ENCODE data around the gene DCDC2B. TPM values are rescaled to one million over a fixed set of nuclear protein-coding genes. Genes with fewer than 3 reads are reported as not detected.

Gene DCDC2B
- total RNA-seq, 3 donors from 2014 or later, result not detected

DNA sequence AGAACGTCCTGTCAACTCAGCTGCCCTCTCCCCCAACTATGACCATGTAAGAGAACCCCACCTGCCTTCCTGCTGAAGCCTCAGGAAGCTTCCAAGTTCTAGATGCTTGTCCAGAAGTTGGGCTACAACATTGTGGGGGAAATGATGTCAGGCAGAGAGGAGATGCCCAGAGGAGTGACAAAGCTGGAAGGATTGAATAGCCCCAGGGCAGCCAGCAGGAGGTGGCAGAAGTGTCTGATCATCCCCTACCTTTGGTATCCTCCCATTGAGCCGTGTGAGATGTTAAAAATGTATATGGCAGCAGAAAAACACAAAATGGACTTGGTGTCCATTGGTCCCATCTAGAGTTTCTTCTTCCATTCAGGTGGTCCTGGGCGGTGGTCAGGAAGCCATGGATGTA, 19.9 kb downstream of the DCDC2B start:
- Mint-ChIP-seq H3K27me3 (ENCODE audit: low read depth) (no peaks in the 10 kb centered on the region), H3K4me1 (ENCODE audit: low read depth) (peaks cover 14% of the 10 kb centered on the region), H3K36me3 (ENCODE audit: insufficient read depth) (peaks cover 39% of the 10 kb centered on the region), H3K9me3 (no peaks in the 10 kb centered on the region), H3K4me3 (no peak overlapping the region)
- no peak for DNase-seq
- no peak for ATAC-seq

DNA sequence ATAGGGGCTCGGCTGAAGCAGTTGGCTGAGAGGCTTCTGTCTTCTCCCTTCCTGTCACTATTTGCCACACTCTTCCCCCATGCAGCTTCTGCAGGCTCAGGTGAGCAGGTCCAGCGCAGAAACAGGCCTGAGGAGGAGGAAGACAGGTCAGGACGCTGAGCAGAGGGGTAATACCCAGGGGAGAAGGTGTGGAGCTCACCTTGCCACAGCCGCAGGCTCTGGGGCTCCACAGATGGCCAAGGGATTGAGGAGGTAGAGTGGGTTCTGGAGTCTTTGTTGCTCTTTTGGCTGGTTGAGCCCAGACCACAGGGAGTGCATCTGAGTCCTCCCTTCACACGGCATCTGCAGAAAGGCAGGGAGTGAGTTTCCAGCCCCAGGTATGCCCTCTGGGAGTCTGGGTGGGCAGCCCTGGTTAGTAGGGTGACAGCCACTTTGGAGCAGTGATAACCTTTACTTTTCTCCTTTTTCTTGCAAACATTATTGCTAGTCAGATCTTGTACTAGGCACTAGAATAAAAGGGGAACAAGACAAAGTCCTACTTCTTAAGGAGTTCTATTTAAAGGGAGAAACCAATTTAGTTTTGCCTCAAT, 23.0 kb downstream of the DCDC2B start:
- no peak for ATAC-seq
- Mint-ChIP-seq H3K9me3 (no peaks in the 10 kb centered on the region), H3K27me3 (ENCODE audit: low read depth) (no peaks in the 10 kb centered on the region), H3K4me1 (ENCODE audit: low read depth) (peaks cover 3% of the 10 kb centered on the region), H3K4me3 (no peak overlapping the region), H3K36me3 (ENCODE audit: insufficient read depth) (peaks cover 31% of the 10 kb centered on the region)
- no peak for DNase-seq

DNA sequence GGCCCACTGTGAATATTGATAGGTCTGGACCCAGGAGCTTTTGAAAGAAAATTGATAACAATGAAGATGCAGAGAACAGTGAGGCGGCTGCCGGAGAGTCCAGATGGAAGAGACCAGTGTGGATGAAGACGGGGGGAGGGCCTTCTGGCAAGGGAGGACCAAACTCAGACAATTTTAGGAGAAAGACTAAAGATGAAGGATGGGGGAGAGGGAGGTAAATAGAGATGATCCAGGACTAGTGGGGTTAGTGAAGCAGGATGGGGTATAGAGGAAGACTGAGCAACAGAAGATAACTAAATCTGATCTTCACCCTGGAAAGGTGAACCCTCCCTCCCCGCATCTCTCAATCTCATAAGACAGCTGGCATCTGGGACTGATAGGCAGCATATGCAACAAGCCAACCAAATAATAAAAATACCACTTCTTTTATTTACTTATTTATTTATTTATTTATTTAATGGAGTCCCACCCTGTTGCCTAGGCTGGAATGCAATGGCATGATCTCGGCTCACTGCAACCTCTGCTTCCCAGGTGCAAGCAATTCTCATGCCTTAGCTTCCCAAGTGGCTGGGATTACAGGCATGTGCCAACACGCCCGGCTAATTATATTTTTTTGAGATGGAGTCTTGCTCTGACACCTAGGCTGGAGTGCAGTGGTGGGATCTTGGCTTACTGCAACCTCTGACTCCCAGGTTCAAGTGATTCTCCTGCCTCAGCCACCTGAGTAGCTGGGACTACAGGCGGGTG, 23.8 kb downstream of the DCDC2B start:
- ATAC-seq (no peak), DNase-seq (no peak)
- H3K4me1 Mint-ChIP-seq (ENCODE audit: low read depth), result peaks cover 3% of the 10 kb centered on the region
- no peaks in the 10 kb centered on the region for H3K9me3 Mint-ChIP-seq
- peaks cover 26% of the 10 kb centered on the region for H3K36me3 Mint-ChIP-seq (ENCODE audit: insufficient read depth)
- no peaks in the 10 kb centered on the region for H3K27me3 Mint-ChIP-seq (ENCODE audit: low read depth)
- no peak overlapping the region for H3K4me3 Mint-ChIP-seq

DNA sequence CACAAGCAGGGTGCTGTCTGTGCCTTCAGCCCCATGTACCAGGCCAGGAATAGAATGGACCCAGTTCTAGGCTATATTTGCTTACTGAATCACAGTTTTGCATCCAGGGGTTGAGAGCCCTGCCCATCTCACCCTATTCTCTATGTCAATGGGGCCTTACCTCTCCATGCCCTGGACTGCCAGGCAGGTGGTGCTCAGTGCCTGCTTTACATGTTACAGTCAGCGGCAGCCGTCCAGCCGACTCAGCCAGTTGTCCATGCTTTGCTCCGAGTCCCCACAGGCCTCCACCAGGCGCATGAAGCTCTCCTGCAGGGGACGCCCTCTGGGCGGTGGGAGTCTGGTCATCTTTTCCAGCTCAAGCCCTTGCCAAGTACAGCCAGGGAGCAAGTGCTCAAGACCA, 25.9 kb downstream of the DCDC2B start:
- no peak for DNase-seq
- no peak for ATAC-seq
- H3K4me3 Mint-ChIP-seq, result no peak overlapping the region
- peaks cover 2% of the 10 kb centered on the region for H3K4me1 Mint-ChIP-seq (ENCODE audit: low read depth)
- H3K36me3 Mint-ChIP-seq (ENCODE audit: insufficient read depth), result peaks cover 11% of the 10 kb centered on the region
- no peaks in the 10 kb centered on the region for H3K27me3 Mint-ChIP-seq (ENCODE audit: low read depth)
- no peaks in the 10 kb centered on the region for H3K9me3 Mint-ChIP-seq

DNA sequence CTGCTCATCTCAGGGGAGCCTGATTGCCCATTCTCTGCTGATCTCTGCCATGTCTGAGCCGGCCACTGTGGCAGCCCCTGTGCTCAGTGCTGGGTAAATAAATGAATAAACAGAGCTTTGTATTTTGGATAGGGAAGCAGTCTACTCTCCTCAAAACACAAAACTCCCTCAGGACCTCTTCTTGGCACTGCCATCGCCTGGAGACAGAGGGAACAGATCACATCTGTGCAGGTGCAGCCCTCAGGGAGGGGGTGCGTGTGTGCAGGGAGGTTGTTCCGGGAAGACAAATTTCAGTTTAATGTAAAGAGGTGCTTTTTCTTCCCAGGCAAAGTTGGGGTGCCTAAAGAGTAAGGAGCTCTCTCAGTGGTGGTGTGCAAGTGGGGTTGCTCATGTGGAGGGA, 30.4 kb downstream of the DCDC2B start:
- H3K36me3 Mint-ChIP-seq (ENCODE audit: insufficient read depth), result peaks cover 6% of the 10 kb centered on the region
- H3K9me3 Mint-ChIP-seq, result no peaks in the 10 kb centered on the region
- H3K4me1 Mint-ChIP-seq (ENCODE audit: low read depth), result peaks cover 20% of the 10 kb centered on the region
- H3K4me3 Mint-ChIP-seq, result peak overlapping the region; percentile 84
- ATAC-seq, result no peak
- DNase-seq, result no peak
- no peaks in the 10 kb centered on the region for H3K27me3 Mint-ChIP-seq (ENCODE audit: low read depth)

DNA sequence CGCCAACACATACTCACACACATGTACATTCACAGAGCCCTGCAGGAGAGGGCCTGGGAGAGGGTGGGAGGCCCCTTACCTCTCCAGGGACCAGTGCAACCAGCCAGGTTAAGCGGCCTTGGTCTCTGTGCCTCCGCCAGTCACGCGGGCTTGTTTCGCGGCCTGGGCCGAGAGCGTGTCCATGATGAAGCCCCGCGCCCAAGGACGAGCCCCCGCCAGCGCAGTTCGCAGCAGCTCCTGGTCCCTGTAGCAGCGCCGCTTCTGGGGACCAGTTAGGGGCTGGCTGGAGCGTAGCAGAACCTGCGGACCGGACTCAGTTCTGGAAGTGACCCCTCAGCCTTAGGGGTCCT, 30.9 kb downstream of the DCDC2B start:
- Mint-ChIP-seq H3K9me3 (no peaks in the 10 kb centered on the region), H3K4me3 (peak overlapping the region; percentile 84), H3K27me3 (ENCODE audit: low read depth) (no peaks in the 10 kb centered on the region), H3K36me3 (ENCODE audit: insufficient read depth) (peaks cover 6% of the 10 kb centered on the region), H3K4me1 (ENCODE audit: low read depth) (peaks cover 20% of the 10 kb centered on the region)
- DNase-seq (no peak), ATAC-seq (no peak)

DNA sequence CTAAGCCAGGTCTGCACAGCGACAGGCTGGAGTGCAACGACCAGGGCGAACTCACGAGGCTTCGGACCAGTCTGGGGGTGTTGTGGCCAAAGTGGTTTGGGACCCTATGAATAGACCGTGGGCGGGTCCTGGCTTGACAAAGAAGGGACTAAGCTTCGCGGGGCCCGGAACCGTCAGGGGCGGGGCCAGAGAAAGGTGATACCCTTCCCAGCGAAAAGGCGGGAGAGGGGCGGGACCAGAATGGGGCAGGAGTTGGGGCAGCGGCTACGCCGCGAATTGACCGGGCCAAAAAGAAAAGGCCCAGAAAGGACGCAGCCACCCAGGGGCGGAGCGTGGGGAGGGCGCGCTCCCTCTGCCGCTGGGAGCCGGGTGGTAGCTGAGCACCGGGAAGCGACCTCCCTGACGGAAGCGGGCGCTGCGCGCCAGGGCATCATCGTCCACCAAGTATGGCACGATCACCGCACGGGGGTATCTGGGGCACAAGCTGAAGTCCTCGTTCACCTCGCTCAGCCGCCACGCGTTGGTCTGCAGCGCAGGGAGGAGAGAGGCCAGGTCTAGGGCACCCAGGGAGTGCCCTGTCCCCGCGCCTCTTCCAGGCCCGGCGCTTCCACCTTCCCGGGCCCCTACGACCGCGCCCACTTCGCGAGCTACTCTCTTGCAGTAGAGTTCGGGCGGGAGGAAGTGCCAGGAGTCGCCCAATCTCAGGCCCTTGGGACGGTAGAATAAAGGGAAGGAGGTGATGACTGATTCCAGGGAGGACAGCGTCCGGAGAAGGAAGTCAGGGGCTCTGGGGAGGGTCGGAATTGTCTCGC, 31.5 kb downstream of the DCDC2B start:
- H3K4me1 Mint-ChIP-seq (ENCODE audit: low read depth), result peaks cover 20% of the 10 kb centered on the region
- DNase-seq (peak; percentile 58), ATAC-seq (peak; percentile 70 to 75)
- peak overlapping the region; percentile 84 for H3K4me3 Mint-ChIP-seq
- H3K36me3 Mint-ChIP-seq (ENCODE audit: insufficient read depth), result peaks cover 6% of the 10 kb centered on the region
- H3K27me3 Mint-ChIP-seq (ENCODE audit: low read depth), result no peaks in the 10 kb centered on the region
- no peaks in the 10 kb centered on the region for H3K9me3 Mint-ChIP-seq

DNA sequence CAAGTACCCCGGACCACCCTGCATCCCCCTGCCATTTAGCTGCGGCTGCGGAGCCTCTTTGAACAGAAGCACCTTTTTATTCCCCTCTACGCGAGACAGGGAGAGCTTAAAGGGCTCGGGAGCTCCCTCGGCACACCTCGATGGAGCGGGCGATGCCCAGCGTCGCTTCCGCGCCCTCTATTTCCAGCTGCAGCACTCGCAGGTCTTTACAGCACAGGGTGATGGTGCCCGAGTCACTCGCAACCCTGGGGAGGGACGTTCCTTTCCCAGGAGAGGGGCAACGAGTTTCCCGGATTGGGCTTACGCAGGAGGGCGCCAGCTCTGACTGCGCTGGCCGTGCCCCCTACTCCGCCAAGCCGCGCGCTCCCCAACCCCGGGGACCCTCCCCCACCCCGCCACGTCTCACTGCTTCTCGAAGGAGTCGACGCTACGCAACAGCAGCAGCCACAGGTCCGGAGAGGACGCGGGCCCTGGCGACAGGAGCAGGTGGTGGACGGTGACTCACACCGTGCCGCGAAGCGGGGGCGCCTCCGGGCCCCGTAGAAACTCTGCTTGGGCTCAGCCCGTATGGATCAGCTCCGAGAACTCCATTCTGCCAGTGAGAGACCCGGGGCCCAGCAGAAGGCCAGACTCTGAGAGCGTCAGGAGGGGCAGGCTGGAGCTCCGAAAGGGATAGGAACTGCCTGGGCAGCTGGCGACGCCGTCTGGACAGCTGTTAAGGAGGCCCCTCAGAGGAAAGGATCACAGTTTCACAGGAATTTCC, 32.3 kb downstream of the DCDC2B start:
- H3K9me3 Mint-ChIP-seq, result no peaks in the 10 kb centered on the region
- H3K36me3 Mint-ChIP-seq (ENCODE audit: insufficient read depth), result peaks cover under 1% of the 10 kb centered on the region
- DNase-seq (peak; percentile 32), ATAC-seq (peak; percentile 68 to 69)
- peak overlapping the region; percentile 84 for H3K4me3 Mint-ChIP-seq
- H3K4me1 Mint-ChIP-seq (ENCODE audit: low read depth), result peaks cover 20% of the 10 kb centered on the region
- no peaks in the 10 kb centered on the region for H3K27me3 Mint-ChIP-seq (ENCODE audit: low read depth)

DNA sequence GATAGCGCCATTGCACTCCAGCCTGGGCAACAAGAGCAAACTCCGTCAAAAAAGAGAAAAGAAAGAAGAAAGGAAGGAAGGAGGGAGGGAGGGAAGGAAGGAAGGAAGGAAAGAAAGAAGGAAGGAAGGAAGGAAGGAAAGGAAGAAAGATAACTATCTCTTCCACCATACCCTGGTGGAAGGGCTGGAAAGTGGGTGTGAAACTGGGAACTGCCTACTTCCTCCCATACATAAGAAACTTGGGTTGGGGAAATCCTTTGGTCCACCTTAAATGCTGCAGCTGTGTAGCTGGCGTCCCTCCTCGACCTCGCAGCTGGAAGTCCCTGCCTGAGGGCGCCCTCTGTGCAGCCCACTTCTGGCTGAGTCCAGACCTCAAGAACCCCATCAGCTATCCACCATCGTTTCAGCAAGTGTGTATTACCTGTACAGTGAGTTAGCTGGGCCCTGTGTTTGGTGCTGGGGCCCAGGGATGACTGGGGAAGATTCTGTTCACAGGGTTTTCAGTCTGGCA, 33.5 kb downstream of the DCDC2B start:
- H3K36me3 Mint-ChIP-seq (ENCODE audit: insufficient read depth), result no peaks in the 10 kb centered on the region
- H3K4me3 Mint-ChIP-seq, result no peak overlapping the region
- no peaks in the 10 kb centered on the region for H3K9me3 Mint-ChIP-seq
- DNase-seq (no peak), ATAC-seq (no peak)
- H3K27me3 Mint-ChIP-seq (ENCODE audit: low read depth), result no peaks in the 10 kb centered on the region
- peaks cover 31% of the 10 kb centered on the region for H3K4me1 Mint-ChIP-seq (ENCODE audit: low read depth)

DNA sequence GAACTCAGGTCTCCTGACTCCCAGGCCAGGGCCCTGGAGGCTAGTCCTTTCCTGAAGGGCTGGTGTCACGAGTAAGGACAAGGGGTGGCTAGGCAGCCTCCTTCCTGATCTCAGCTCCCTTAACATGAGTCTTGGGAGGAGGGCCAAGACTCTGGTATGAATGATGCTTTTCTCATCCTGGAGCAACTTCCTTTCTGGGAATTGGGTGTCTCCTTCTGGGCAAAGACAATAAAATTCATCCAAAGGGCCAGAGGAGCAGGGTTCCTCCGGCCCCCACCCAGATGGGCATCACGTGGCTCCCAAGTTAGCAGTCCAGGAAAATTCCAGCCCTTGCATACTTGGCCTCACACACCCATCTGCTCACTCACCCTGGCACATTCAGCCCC, 38.0 kb downstream of the DCDC2B start, which contains the start of gene FAM167B:
FAM167B (plus strand) TSS at position 335 of the 386 bp plus-strand sequence. CDS start 200 bp downstream, outside the sequence.
- Mint-ChIP-seq H3K36me3 (ENCODE audit: insufficient read depth) (peaks cover 1% of the 10 kb centered on the region), H3K9me3 (no peaks in the 10 kb centered on the region), H3K27me3 (ENCODE audit: low read depth) (no peaks in the 10 kb centered on the region), H3K4me1 (ENCODE audit: low read depth) (peaks cover 56% of the 10 kb centered on the region), H3K4me3 (peak within 1 kb of the TSS; percentile 44)
- DNase-seq, result no peak
- no peak for ATAC-seq

DNA sequence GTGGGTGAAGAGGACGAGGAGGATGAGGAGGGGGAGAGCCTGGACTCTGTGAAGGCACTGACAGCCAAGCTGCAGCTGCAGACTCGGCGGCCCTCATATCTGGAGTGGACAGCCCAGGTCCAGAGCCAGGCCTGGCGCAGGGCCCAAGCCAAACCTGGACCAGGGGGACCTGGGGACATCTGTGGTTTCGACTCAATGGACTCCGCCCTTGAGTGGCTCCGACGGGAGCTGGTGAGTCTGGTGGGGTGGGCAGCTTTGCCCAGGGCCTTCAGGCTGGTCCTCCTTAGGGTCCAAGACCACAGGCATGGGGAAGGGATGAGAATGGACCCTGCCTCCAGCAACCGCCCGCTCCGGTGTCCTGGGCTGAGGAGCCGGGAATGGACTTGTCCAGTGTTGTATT, 38.6 kb downstream of the DCDC2B start:
- Mint-ChIP-seq H3K4me3 (no peak overlapping the region), H3K4me1 (ENCODE audit: low read depth) (peaks cover 54% of the 10 kb centered on the region), H3K27me3 (ENCODE audit: low read depth) (no peaks in the 10 kb centered on the region), H3K9me3 (no peaks in the 10 kb centered on the region), H3K36me3 (ENCODE audit: insufficient read depth) (peaks cover 2% of the 10 kb centered on the region)
- no peak for ATAC-seq
- no peak for DNase-seq

DNA sequence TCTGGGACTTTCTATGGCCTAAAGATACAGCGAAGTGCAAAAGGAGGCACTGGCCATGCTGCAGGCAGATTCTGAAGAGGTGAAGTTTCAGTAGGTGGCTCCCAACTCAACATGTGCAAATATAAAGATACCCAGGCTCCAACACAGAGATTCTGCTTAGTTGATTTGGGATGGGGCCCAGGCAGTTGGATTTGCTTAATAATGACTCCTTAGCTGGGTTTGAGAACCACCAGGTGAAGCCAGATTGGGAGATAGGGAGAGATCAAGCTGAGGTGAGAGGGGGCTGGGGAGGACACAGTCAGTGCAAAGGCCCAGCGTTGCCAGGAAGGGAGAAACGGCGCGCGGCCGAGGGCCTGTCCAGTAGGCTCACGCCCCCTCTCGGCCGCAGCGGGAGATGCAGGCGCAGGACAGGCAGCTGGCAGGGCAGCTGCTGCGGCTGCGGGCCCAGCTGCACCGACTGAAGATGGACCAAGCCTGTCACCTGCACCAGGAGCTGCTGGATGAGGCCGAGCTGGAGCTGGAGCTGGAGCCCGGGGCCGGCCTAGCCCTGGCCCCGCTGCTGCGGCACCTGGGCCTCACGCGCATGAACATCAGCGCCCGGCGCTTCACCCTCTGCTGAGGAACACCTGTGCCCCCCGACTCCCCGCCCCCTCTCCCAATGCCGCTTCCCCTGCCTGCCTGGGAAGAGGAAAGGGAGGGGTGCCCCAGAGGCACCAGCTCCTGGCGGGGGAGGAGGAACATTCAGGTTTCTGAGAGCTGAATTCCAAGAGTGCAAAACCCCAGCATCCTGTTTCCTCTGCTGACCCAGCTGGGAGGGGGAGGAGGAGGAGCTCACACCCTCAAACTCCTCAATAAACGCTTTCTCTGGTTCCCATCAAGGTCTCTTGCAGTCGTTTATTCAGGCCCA, 39.3 kb downstream of the DCDC2B start:
- Mint-ChIP-seq H3K4me1 (ENCODE audit: low read depth) (peaks cover 56% of the 10 kb centered on the region), H3K36me3 (ENCODE audit: insufficient read depth) (peaks cover 2% of the 10 kb centered on the region), H3K9me3 (no peaks in the 10 kb centered on the region), H3K27me3 (ENCODE audit: low read depth) (no peaks in the 10 kb centered on the region), H3K4me3 (peak overlapping the region; percentile 44)
- peak; percentile 71 for DNase-seq
- ATAC-seq, result peak; percentile 16 to 27

DNA sequence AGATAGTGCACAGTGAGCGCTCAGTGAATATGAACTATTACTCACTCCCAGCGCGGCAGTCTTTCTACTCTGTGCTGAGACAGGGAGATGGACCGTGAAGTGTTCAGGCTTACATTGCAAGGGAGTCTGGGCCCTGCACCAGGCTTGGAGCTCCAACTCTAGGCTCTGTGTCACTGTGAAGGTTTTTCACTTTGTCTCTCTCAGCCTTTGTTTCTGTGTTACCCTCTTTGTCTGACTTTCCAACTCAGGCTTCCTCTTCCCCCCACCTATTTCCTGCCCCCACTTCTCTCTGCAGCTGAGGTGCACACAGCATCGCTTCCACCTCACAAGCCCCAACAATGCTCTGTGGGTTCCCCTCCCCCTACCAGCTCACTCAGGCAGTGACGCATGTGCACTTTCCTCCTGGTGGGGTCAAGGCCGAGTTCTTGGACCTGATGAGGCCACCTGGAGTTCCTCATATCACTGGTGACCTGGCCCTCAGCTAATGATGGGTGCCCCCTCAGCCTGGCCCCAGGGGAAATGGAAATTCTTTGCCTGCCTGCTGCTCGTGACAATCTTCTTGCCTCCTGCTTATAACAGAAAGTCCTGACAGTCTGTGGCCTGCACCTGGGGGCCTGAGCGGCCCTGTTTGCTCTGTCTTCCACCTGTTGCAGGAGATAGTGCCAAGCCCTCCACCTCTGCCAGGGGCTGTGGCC, 41.1 kb downstream of the DCDC2B start:
- Mint-ChIP-seq H3K36me3 (ENCODE audit: insufficient read depth) (peaks cover 2% of the 10 kb centered on the region), H3K27me3 (ENCODE audit: low read depth) (no peaks in the 10 kb centered on the region), H3K4me1 (ENCODE audit: low read depth) (peaks cover 67% of the 10 kb centered on the region), H3K9me3 (no peaks in the 10 kb centered on the region), H3K4me3 (peak overlapping the region; percentile 99)
- peak; percentile 72 for DNase-seq
- ATAC-seq, result peak; percentile 66 to 67

All from activated T-cell treated with anti-CD3 and anti-CD28 coated beads, Interleukin-2, amount 50 U/mL, for 4 hours (primary cell).